Keratinocyte (primary cell): Measurements from ENCODE around the gene GPHA2. TPM values are rescaled to one million over a fixed set of nuclear protein-coding genes. Genes with fewer than 3 reads are reported as not detected.

Experiments
- DNase-seq: peaks from one replicate; pipeline ENCODE4 v3.0.0-alpha.2; 2011; ENCODE audit warnings: low read depth, missing footprints, low spot score
- FAIRE-seq: peaks from 2 replicates; lab custom pipeline; 2011; peaks lifted over from hg19 to GRCh38; lab: Jason Lieb, UNC
- H2AFZ ChIP-seq: 2 replicates; pipeline ENCODE4 v1.6.0; 2012; ENCODE audit warnings: low read length, control low read depth, inconsistent platforms; ENCODE audit not compliant: control insufficient read depth
- H3K27ac ChIP-seq: 2 replicates; pipeline ENCODE4 v1.5.1; 2011; ENCODE audit warnings: low read length; ENCODE audit not compliant: control insufficient read depth, insufficient read depth
- H3K27me3 ChIP-seq: 3 replicates; pipeline ENCODE4 v1.6.0; 2011; ENCODE audit warnings: low read length; ENCODE audit not compliant: control insufficient read depth, insufficient read depth; ENCODE audit errors: extremely low read depth
- H3K36me3 ChIP-seq, 2 experiments: 2 replicates in 1 of 2; 3 replicates in 1 of 2; pipeline ENCODE4 v1.5.1; 2011; ENCODE audit warnings: low read length in 2 of 2, mild to moderate bottlenecking in 1 of 2; ENCODE audit not compliant: control insufficient read depth in 2 of 2, insufficient read depth in 2 of 2; ENCODE audit errors: extremely low read depth in 1 of 2
- H3K4me1 ChIP-seq: 3 replicates; pipeline ENCODE4 v1.5.1; 2011; ENCODE audit warnings: low read length; ENCODE audit not compliant: control insufficient read depth, insufficient read depth; ENCODE audit errors: extremely low read depth
- H3K4me2 ChIP-seq: 3 replicates; pipeline ENCODE4 v1.6.0; 2011; ENCODE audit warnings: low read depth, low read length; ENCODE audit not compliant: control insufficient read depth, insufficient read depth; ENCODE audit errors: extremely low read depth
- H3K4me3 ChIP-seq, 3 experiments: fragments of 200-600 bp in 1 of 3; sonication (generic) in 1 of 3; 2 replicates in 2 of 3; 3 replicates in 1 of 3; pipeline ENCODE4 v1.5.1; 2011 to 2016; ENCODE audit warnings: low read length in 3 of 3, mild to moderate bottlenecking in 3 of 3, control low read depth in 2 of 3, inconsistent platforms in 1 of 3, low read depth in 1 of 3, mixed read lengths in 1 of 3, mixed run types in 1 of 3, moderate library complexity in 1 of 3; ENCODE audit not compliant: control insufficient read depth in 2 of 3, insufficient read depth in 2 of 3; ENCODE audit errors: extremely low read depth in 1 of 3
- H3K79me2 ChIP-seq: 2 replicates; pipeline ENCODE4 v1.6.0; 2012; ENCODE audit warnings: low read length; ENCODE audit not compliant: control insufficient read depth, insufficient read depth
- H3K9ac ChIP-seq: 3 replicates; pipeline ENCODE4 v1.6.0; 2011; ENCODE audit warnings: low read length; ENCODE audit not compliant: control insufficient read depth, insufficient read depth; ENCODE audit errors: extremely low read depth
- H3K9me1 ChIP-seq: 3 replicates; pipeline ENCODE4 v1.6.0; 2011; ENCODE audit warnings: low read length; ENCODE audit not compliant: control insufficient read depth, insufficient read depth; ENCODE audit errors: extremely low read depth
- H3K9me3 ChIP-seq: 2 replicates; pipeline ENCODE4 v1.5.1; 2012; ENCODE audit warnings: low read depth, low read length; ENCODE audit not compliant: control insufficient read depth
- H4K20me1 ChIP-seq: 3 replicates; pipeline ENCODE4 v1.6.0; 2011; ENCODE audit warnings: low read length; ENCODE audit not compliant: control insufficient read depth, insufficient read depth; ENCODE audit errors: extremely low read depth
- EZH2 ChIP-seq: IDR thresholded peaks from one replicate; pipeline ENCODE4 v1.6.1; 2012; ENCODE audit warnings: inconsistent platforms, mild to moderate bottlenecking, low read length, moderate library complexity
- dilution Hi-C: fragments of 300-500 bp; cut with MboI; formaldehyde crosslinking; loops from one replicate; pipeline ENCODE4 v1.7.0; 2020; ENCODE audit warnings: low sequenced_read_pairs; ENCODE audit not compliant: extremely low pct_ligation_motif_present
- polyA plus RNA-seq, 5 experiments: library from polyadenylated mRNA; depleted of rRNA in 3 of 5; stranded (reverse) in 3 of 5; stranded (forward) in 1 of 5; unstranded in 1 of 5; fragments of >200 nt; gene quantifications; 1 replicate in 1 of 5; 2 replicates in 3 of 5; 3 replicates in 1 of 5; pipeline versions ENCODE4 v1.2.1 to v1.2.3, GENCODE V29; 2011 to 2012; ENCODE audit warnings: missing spikeins in 2 of 5, low read depth in 1 of 5, low replicate concordance in 1 of 5
- TF ChIP-seq, protein P1 (sequence below), 3 experiments: IDR thresholded peaks in 1 of 3; conservative IDR thresholded peaks in 1 of 3; optimal IDR thresholded peaks in 1 of 3; 2 replicates in 2 of 3; 3 replicates in 1 of 3; pipeline versions ENCODE3 to v1.5.1; 2011; ENCODE audit warnings: low read length in 3 of 3, mild to moderate bottlenecking in 3 of 3, moderate library complexity in 2 of 3, control low read depth in 1 of 3, inconsistent platforms in 1 of 3; ENCODE audit not compliant: insufficient read depth in 2 of 3; ENCODE audit errors: extremely low read depth in 1 of 3

GPHA2 gene
- polyA plus RNA-seq, 1 donor (not counting 4 experiments of a cell fraction or from before 2014, with no cell fraction given) = 0.08 TPM

DNA sequence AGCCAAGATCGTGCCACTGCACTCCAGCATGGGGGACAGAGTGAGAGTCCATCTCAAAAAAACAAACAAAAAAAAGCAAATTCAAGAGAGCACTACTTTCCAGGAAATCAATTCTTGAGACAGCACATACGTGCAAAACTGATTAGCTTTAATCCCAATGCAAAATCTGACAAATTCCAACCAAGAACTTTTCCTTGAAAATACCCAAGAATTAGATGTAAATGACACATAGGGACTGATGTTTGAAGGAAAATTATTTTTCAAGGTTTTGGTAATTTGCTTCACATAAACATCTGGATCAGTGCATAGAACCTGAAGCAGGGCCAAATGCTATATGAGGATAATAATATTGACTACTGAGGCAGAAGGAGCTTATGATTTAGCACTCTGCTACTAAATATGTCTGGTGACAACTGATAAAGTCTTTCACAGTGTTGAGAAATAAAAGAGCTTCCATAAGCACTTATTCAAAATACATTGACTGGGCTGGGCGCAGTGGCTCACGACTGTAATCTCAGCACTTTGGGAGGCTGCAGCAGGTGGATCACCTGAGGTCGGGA is 27.5 kb upstream of the GPHA2 start:
- no peak overlapping the region for H3K9ac ChIP-seq
- no peak overlapping the region for H3K4me2 ChIP-seq
- no peaks in the 10 kb centered on the region for H4K20me1 ChIP-seq
- no peak for DNase-seq
- H3K9me1 ChIP-seq = no peaks in the 10 kb centered on the region
- no peaks in the 10 kb centered on the region for H3K36me3 ChIP-seq
- dilution Hi-C loops = no loop called here
- no peak overlapping the region for H3K27ac ChIP-seq
- H3K9me3 ChIP-seq = no peaks in the 10 kb centered on the region
- no peaks in the 10 kb centered on the region for H3K27me3 ChIP-seq
- no peak for FAIRE-seq
- H2AFZ ChIP-seq = no peak overlapping the region
- H3K4me3 ChIP-seq = no peak overlapping the region
- no peaks in the 10 kb centered on the region for H3K79me2 ChIP-seq
- H3K4me1 ChIP-seq = peaks cover 17% of the 10 kb centered on the region
- no peak for TF ChIP-seq EZH2
- TF ChIP-seq, protein P1, sequence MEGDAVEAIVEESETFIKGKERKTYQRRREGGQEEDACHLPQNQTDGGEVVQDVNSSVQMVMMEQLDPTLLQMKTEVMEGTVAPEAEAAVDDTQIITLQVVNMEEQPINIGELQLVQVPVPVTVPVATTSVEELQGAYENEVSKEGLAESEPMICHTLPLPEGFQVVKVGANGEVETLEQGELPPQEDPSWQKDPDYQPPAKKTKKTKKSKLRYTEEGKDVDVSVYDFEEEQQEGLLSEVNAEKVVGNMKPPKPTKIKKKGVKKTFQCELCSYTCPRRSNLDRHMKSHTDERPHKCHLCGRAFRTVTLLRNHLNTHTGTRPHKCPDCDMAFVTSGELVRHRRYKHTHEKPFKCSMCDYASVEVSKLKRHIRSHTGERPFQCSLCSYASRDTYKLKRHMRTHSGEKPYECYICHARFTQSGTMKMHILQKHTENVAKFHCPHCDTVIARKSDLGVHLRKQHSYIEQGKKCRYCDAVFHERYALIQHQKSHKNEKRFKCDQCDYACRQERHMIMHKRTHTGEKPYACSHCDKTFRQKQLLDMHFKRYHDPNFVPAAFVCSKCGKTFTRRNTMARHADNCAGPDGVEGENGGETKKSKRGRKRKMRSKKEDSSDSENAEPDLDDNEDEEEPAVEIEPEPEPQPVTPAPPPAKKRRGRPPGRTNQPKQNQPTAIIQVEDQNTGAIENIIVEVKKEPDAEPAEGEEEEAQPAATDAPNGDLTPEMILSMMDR (optimal IDR thresholded peaks at IDR 0.05 in 1 of 3, IDR thresholded peaks at IDR 0.05 in 1 of 3, conservative IDR thresholded peaks at IDR 0.05 in 1 of 3; ENCODE audit: extremely low read depth in 1 of 3, insufficient read depth in 2 of 3, low read length in 3 of 3) = no peak

DNA sequence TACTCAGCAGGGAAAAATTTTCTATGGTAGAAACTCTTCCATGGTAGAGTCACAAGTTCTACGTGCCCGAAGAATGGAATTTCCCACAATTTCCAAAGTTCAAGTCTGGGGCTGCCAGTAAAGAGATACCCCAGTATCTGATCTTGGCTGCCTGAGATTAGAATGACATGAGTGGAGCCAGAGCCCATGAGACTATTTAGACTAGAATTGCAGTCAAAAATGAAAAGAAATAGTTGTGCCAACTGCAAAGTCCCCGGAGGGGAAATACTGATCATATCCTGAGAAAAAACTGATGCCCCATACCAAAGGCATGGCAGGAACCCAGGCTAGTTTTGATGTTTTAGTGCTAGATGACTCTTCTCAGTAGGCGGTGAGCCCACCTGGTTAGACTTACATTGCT is 25.0 kb upstream of the GPHA2 start:
- Histone ChIP-seq H3K4me3 (no peak overlapping the region), H3K4me1 (peaks cover 17% of the 10 kb centered on the region), H3K36me3 (no peaks in the 10 kb centered on the region), H4K20me1 (no peaks in the 10 kb centered on the region), H3K27ac (no peak overlapping the region), H3K9me1 (no peaks in the 10 kb centered on the region), H3K4me2 (no peak overlapping the region), H2AFZ (no peak overlapping the region), H3K9me3 (no peaks in the 10 kb centered on the region), H3K9ac (no peak overlapping the region), H3K27me3 (no peaks in the 10 kb centered on the region), H3K79me2 (no peaks in the 10 kb centered on the region)
- no peak for TF ChIP-seq EZH2
- TF ChIP-seq, protein P1 (optimal IDR thresholded peaks at IDR 0.05 in 1 of 3, IDR thresholded peaks at IDR 0.05 in 1 of 3, conservative IDR thresholded peaks at IDR 0.05 in 1 of 3; ENCODE audit: extremely low read depth in 1 of 3, insufficient read depth in 2 of 3, low read length in 3 of 3) = no peak
- FAIRE-seq = no peak
- dilution Hi-C loops = no loop called here
- no peak for DNase-seq
